AG10803 (cell line): ENCODE data around the gene ARMH3.
A peak's percentile ranks its signal among the peaks of the same experiment; 100 is the strongest.
"Not testable (repeated sequence)": the region's sequence is repeated elsewhere in the genome, so short reads cannot be mapped to it uniquely, and the experiment has no call there.

Experiments used
- DNase-seq: peaks from one replicate; pipeline ENCODE4 v3.0.0; 2010; ENCODE audit warnings: low read depth
- H3K4me3 ChIP-seq: 2 replicates; pipeline ENCODE4 v1.5.1; 2011; ENCODE audit warnings: mild to moderate bottlenecking, low read length, control low read depth
- CTCF ChIP-seq: conservative IDR thresholded peaks from 2 replicates; pipeline ENCODE4 v1.5.1; 2011; ENCODE audit warnings: mild to moderate bottlenecking, low read length, control low read depth, inconsistent platforms

Gene ARMH3

GRCh38 chr10:102066399-102067088, 10.6 kb upstream of the ARMH3 start:
- peak overlapping the region; percentile 83 for H3K4me3 ChIP-seq
- no peak for DNase-seq

GRCh38 chr10:102065561-102066398, 9.8 kb upstream of the ARMH3 start:
- H3K4me3 ChIP-seq: peak overlapping the region; percentile 83
- TF ChIP-seq CTCF: no peak
- DNase-seq: peak; percentile 25

More at GRCh38 chr10:102066399-102067088, 10.6 kb upstream of the ARMH3 start:
- no peak for TF ChIP-seq CTCF

- peak; percentile 20; the same call in 1 of the 2 replicates for TF ChIP-seq CTCF
- DNase-seq: peak; percentile 89
- peak within 1 kb of the TSS; percentile 83 for H3K4me3 ChIP-seq
These were observed 9.0 kb upstream of the ARMH3 start, which contains the start of gene HPS6 for GRCh38 chr10:102064868-102065560. Gene HPS6 (plus strand): TSS chr10:102065349. CDS start chr10:102065475, 126 bp downstream.

- peak overlapping the region; percentile 83 for H3K4me3 ChIP-seq
- DNase-seq: no peak
- no peak for TF ChIP-seq CTCF
These were observed 8.5 kb upstream of the ARMH3 start for GRCh38 chr10:102064503-102064867.

GRCh38 chr10:102059987-102060386, 4.0 kb upstream of the ARMH3 start:
- TF ChIP-seq CTCF: no peak
- H3K4me3 ChIP-seq: no peak overlapping the region
- no peak for DNase-seq

GRCh38 chr10:102054881-102055646, 909 bp downstream of the ARMH3 start:
- H3K4me3 ChIP-seq: peak overlapping the region; percentile 89
- DNase-seq: not testable (repeated sequence)

GRCh38 chr10:102046095-102046494, 9.9 kb downstream of the ARMH3 start:
- no peak for TF ChIP-seq CTCF
- no peak for DNase-seq
- H3K4me3 ChIP-seq: no peak overlapping the region
